ENCODE results near the gene SUSD3. TPM values are rescaled to one million over a fixed set of nuclear protein-coding genes. Genes with fewer than 3 reads are reported as not detected.

Gene SUSD3
- total and polyA plus RNA-seq, 10 of the 15 experiments (the other 5 are each of a cell fraction or from before 2014, with no cell fraction given), result 2.5 to 92.0 (median 31.1) TPM

GRCh38 chr9:93035106-93035660, 23.3 kb upstream of the SUSD3 start:
- peaks cover 0 to 6% of the 10 kb centered on the region in 2 experiments for H3K36me3 ChIP-seq (ENCODE audit: control insufficient read depth in 2 of 2, insufficient read depth in 2 of 2, low read length in 1 of 2)
- ChIA-PET CTCF (no interaction called here), POLR2A (interaction anchor here (0.6 kb wide), 1 partner anchor 198 kb away, joined by 6 read pairs; no protein-coding TSS in a partner anchor), RAD21 (ENCODE audit: unreplicated experiment) (no interaction called here), SMC1A (ENCODE audit: uncharacterized antibody, unreplicated experiment) (interaction anchor here (0.5 kb wide), 1 partner anchor 752 kb away, joined by 3 read pairs; no protein-coding TSS in a partner anchor)
- WGBS (ENCODE audit: insufficient coverage, insufficient replicate concordance, low lambda C conversion rate, missing lambda C conversion rate), result 85% methylated on average over 19 of the region's 19 CpGs
- H3K4me3 ChIP-seq, result no peak overlapping the region
- peaks cover 9% of the 10 kb centered on the region for H3K4me1 ChIP-seq (ENCODE audit: control insufficient read depth, insufficient read depth, low read length)
- in situ Hi-C loops (cut with MboI), result no loop called here
- DNase-seq (ENCODE audit: low read depth, low spot score) (no peak), ATAC-seq (no peak), FAIRE-seq (no peak)
- H4K20me1 ChIP-seq (ENCODE audit: control insufficient read depth, insufficient read depth), result no peaks in the 10 kb centered on the region
- H2AFZ ChIP-seq (ENCODE audit: control insufficient read depth, low read depth, low read length), result no peak overlapping the region
- H3K27ac ChIP-seq (ENCODE audit: control insufficient read depth, insufficient read depth), result no peak overlapping the region
- H3K4me2 ChIP-seq (ENCODE audit: control insufficient read depth, insufficient read depth), result no peak overlapping the region
- no peak overlapping the region for H3K9ac ChIP-seq (ENCODE audit: control insufficient read depth, insufficient read depth, low read length)
- no peaks in the 10 kb centered on the region for H3K9me3 ChIP-seq (replicated peaks; ENCODE audit: control insufficient read depth, insufficient read depth, low read length)
- H3K27me3 ChIP-seq (replicated peaks in 1 of 2; ENCODE audit: control insufficient read depth in 2 of 2, insufficient read depth in 2 of 2, low read length in 1 of 2), result no peaks in the 10 kb centered on the region
- H3K79me2 ChIP-seq (ENCODE audit: control insufficient read depth, insufficient read depth, low read length), result no peaks in the 10 kb centered on the region
- intact Hi-C loops (cut with micrococcal nuclease; ENCODE audit: unreplicated experiment), result no loop called here
- TF ChIP-seq MTA3 (IDR thresholded peaks at IDR 0.05; ENCODE audit: borderline replicate concordance, low read length) (no peak), POU2F2 (IDR thresholded peaks at IDR 0.05; ENCODE audit: borderline replicate concordance, low read depth, low read length) (no peak)
- no TSS peak for BruUV-seq (replicated peaks)

- ATAC-seq (no peak), FAIRE-seq (no peak), DNase-seq (ENCODE audit: low read depth, low spot score) (no peak)
- peaks cover 9% of the 10 kb centered on the region for H3K4me1 ChIP-seq (ENCODE audit: control insufficient read depth, insufficient read depth, low read length)
- no peaks in the 10 kb centered on the region for H3K79me2 ChIP-seq (ENCODE audit: control insufficient read depth, insufficient read depth, low read length)
- no peaks in the 10 kb centered on the region for H4K20me1 ChIP-seq (ENCODE audit: control insufficient read depth, insufficient read depth)
- no peaks in the 10 kb centered on the region for H3K9me3 ChIP-seq (replicated peaks; ENCODE audit: control insufficient read depth, insufficient read depth, low read length)
- peaks cover 0 to 6% of the 10 kb centered on the region in 2 experiments for H3K36me3 ChIP-seq (ENCODE audit: control insufficient read depth in 2 of 2, insufficient read depth in 2 of 2, low read length in 1 of 2)
- SMC1A ChIA-PET (ENCODE audit: uncharacterized antibody, unreplicated experiment), result no interaction called here
- no peaks in the 10 kb centered on the region for H3K27me3 ChIP-seq (replicated peaks in 1 of 2; ENCODE audit: control insufficient read depth in 2 of 2, insufficient read depth in 2 of 2, low read length in 1 of 2)
- no TSS peak for BruUV-seq (replicated peaks)
- no peak overlapping the region for H2AFZ ChIP-seq (ENCODE audit: control insufficient read depth, low read depth, low read length)
- H3K9ac ChIP-seq (ENCODE audit: control insufficient read depth, insufficient read depth, low read length), result no peak overlapping the region
- H3K4me2 ChIP-seq (ENCODE audit: control insufficient read depth, insufficient read depth), result no peak overlapping the region
- H3K27ac ChIP-seq (ENCODE audit: control insufficient read depth, insufficient read depth), result no peak overlapping the region
- POLR2A ChIA-PET, result interaction anchor here (1.2 kb wide), 1 partner anchor 17 kb away, joined by 3 read pairs; no protein-coding TSS in a partner anchor
- no peak overlapping the region for H3K4me3 ChIP-seq
- RAD21 ChIA-PET (ENCODE audit: unreplicated experiment), result no interaction called here
- in situ Hi-C loops (cut with MboI), result no loop called here
- intact Hi-C loops (cut with micrococcal nuclease; ENCODE audit: unreplicated experiment), result no loop called here
- 78% methylated on average over 13 of the region's 13 CpGs for WGBS (ENCODE audit: insufficient coverage, insufficient replicate concordance, low lambda C conversion rate, missing lambda C conversion rate)
- CTCF ChIA-PET, result interaction anchor here (0.6 kb wide), 1 partner anchor 93 kb away, joined by 3 read pairs; no protein-coding TSS in a partner anchor
- TF ChIP-seq ZNF24 (IDR thresholded peaks at IDR 0.05) (no peak), WRNIP1 (IDR thresholded peaks at IDR 0.05; ENCODE audit: borderline replicate concordance, low read depth, low read length) (no peak), EED (IDR thresholded peaks at IDR 0.05; ENCODE audit: low read depth) (no peak), NFIC (IDR thresholded peaks at IDR 0.05; ENCODE audit: low read depth, low read length) (no peak), PRDM15 (CRISPR knock-in tag; IDR thresholded peaks at IDR 0.05) (no peak), NR2C1 (IDR thresholded peaks at IDR 0.05) (no peak)
- TF ChIP-seq, protein P1, sequence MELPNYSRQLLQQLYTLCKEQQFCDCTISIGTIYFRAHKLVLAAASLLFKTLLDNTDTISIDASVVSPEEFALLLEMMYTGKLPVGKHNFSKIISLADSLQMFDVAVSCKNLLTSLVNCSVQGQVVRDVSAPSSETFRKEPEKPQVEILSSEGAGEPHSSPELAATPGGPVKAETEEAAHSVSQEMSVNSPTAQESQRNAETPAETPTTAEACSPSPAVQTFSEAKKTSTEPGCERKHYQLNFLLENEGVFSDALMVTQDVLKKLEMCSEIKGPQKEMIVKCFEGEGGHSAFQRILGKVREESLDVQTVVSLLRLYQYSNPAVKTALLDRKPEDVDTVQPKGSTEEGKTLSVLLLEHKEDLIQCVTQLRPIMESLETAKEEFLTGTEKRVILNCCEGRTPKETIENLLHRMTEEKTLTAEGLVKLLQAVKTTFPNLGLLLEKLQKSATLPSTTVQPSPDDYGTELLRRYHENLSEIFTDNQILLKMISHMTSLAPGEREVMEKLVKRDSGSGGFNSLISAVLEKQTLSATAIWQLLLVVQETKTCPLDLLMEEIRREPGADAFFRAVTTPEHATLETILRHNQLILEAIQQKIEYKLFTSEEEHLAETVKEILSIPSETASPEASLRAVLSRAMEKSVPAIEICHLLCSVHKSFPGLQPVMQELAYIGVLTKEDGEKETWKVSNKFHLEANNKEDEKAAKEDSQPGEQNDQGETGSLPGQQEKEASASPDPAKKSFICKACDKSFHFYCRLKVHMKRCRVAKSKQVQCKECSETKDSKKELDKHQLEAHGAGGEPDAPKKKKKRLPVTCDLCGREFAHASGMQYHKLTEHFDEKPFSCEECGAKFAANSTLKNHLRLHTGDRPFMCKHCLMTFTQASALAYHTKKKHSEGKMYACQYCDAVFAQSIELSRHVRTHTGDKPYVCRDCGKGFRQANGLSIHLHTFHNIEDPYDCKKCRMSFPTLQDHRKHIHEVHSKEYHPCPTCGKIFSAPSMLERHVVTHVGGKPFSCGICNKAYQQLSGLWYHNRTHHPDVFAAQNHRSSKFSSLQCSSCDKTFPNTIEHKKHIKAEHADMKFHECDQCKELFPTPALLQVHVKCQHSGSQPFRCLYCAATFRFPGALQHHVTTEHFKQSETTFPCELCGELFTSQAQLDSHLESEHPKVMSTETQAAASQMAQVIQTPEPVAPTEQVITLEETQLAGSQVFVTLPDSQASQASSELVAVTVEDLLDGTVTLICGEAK (IDR thresholded peaks at IDR 0.05; ENCODE audit: borderline replicate concordance), result no peak
Observed at GRCh38 chr9:93035821-93036351, 22.6 kb upstream of the SUSD3 start.
